Vagina (tissue), 2 donors: ENCODE data around the gene DNAJC6. TPM values are rescaled to one million over a fixed set of nuclear protein-coding genes. Genes with fewer than 3 reads are reported as not detected.

ENCODE experiments used
- DNase-seq, 2 donors: peaks; one replicate each; pipeline ENCODE4 v3.0.0-alpha.2; 2017; ENCODE audit errors: extremely low spot score in 2 of 2
- H3K27ac ChIP-seq: fragments of 200-600 bp; sonication (generic); one replicate; pipeline ENCODE4 v1.5.1; 2019
- H3K27me3 ChIP-seq: fragments of 200-600 bp; sonication (generic); one replicate; pipeline ENCODE4 v1.5.1; 2019
- H3K36me3 ChIP-seq, 2 donors: fragments of 200-600 bp; sonication (generic); one replicate each; pipeline ENCODE4 v1.5.1; 2017 to 2019
- H3K4me1 ChIP-seq: fragments of 200-600 bp; sonication (generic); one replicate; pipeline ENCODE4 v1.5.1; 2019
- H3K4me3 ChIP-seq, 2 donors: fragments of 200-600 bp; sonication (generic); 1 replicate in 1 of 2; 2 replicates in 1 of 2; pipeline ENCODE4 v1.5.1; 2016 to 2019
- H3K9me3 ChIP-seq: fragments of 200-600 bp; sonication (generic); one replicate; pipeline ENCODE4 v1.5.1; 2019
- POLR2A ChIP-seq, 2 donors: fragments of 450-650 bp; IDR thresholded peaks; one replicate each; pipeline ENCODE4 v1.6.1; 2017; ENCODE audit warnings: antibody characterized with exemption in 2 of 2, mild to moderate bottlenecking in 2 of 2, moderate library complexity in 2 of 2
- POLR2AphosphoS5 ChIP-seq, 2 donors: sonication (generic); formaldehyde crosslinking; IDR thresholded peaks; one replicate each; pipeline ENCODE4 v1.9.0; 2017; ENCODE audit warnings: antibody characterized with exemption in 2 of 2, mild to moderate bottlenecking in 2 of 2, low read depth in 1 of 2; ENCODE audit not compliant: insufficient read depth in 1 of 2
- intact Hi-C: fragments of 100-400 bp; cut with DNase I; formaldehyde crosslinking; loops from one replicate; pipeline ENCODE4 v1.15.1; 2023
- total RNA-seq: library from RNA; depleted of rRNA; stranded (reverse); fragments of >200 nt; gene quantifications from one replicate; pipeline ENCODE4 v1.2.3, GENCODE V29; 2016
- TF ChIP-seq, protein P1 (sequence below), 3 experiments: fragments of 450-650 bp in 2 of 3; fragments of 200-600 bp in 1 of 3; sonication (generic) in 1 of 3; IDR thresholded peaks; one replicate each; pipeline ENCODE4 v1.5.1; 2017 to 2019; ENCODE audit warnings: antibody characterized with exemption in 3 of 3, mild to moderate bottlenecking in 2 of 3, moderate library complexity in 2 of 3

The DNAJC6 gene
- total RNA-seq, 1 donor from 2014 or later = 5.6 TPM

- TF ChIP-seq POLR2AphosphoS5 (IDR thresholded peaks at IDR 0.05; ENCODE audit: insufficient read depth in 1 of 2, low read depth in 1 of 2) (no peak), POLR2A (IDR thresholded peaks at IDR 0.05) (no peak)
- TF ChIP-seq, protein P1, sequence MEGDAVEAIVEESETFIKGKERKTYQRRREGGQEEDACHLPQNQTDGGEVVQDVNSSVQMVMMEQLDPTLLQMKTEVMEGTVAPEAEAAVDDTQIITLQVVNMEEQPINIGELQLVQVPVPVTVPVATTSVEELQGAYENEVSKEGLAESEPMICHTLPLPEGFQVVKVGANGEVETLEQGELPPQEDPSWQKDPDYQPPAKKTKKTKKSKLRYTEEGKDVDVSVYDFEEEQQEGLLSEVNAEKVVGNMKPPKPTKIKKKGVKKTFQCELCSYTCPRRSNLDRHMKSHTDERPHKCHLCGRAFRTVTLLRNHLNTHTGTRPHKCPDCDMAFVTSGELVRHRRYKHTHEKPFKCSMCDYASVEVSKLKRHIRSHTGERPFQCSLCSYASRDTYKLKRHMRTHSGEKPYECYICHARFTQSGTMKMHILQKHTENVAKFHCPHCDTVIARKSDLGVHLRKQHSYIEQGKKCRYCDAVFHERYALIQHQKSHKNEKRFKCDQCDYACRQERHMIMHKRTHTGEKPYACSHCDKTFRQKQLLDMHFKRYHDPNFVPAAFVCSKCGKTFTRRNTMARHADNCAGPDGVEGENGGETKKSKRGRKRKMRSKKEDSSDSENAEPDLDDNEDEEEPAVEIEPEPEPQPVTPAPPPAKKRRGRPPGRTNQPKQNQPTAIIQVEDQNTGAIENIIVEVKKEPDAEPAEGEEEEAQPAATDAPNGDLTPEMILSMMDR (IDR thresholded peaks at IDR 0.05) = no peak
- Histone ChIP-seq H3K36me3 (peaks cover 0 to 11% of the 10 kb centered on the region in 2 donors), H3K27me3 (no peaks in the 10 kb centered on the region), H3K27ac (peak overlapping the region; percentile 98), H3K4me3 (peak overlapping the region; percentile 83 to 95), H3K9me3 (no peaks in the 10 kb centered on the region), H3K4me1 (peaks cover 39% of the 10 kb centered on the region)
- intact Hi-C loops = no loop called here
- DNase-seq = no peak
Observed at GRCh38 chr1:65421351-65422025, 112.1 kb downstream of the DNAJC6 start.

DNA sequence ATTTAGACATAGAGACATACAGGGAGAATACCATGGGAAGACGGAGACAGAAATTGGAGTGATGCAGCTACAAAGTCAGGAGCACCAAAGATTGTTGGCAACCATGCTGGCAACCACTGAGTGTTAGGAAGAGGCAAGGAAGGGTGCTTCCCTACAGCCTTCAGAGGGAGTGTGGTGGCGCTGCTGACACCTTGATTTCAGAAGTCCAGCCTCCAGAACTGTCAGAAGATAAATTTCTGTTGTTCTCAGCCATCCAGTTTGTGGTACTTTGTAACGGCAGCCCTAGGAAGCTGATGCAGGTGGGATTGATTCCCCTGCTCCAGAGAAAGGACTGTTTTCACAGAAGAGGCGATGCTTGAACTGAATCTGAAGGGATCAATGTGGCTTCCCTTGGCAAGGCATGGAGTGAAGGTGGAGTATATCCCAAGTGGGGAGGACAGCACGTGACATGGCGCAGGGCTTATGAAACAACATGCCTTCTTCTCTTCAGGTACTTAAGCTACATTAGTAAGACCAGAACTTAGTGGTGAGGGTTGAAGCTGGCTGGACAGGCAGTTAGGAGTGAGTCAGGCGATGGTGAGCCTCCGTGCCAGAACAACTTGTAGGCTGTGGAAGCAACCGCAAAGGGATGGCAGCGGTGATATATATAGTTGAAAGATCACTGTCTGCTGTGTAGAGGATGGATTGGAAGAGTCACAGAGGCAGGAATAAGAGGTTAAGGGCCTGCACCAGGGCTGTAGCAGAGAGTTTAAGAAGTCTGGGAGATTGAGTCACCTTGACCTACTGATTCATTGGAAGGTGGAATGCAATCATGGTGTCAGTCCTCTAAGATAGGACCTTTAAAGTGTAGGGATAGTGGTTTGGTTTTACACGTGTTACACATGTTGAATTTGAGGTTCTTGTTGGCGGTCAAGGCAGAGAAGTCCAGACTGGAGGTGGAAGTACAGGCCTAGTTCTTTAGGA lies 113.2 kb downstream of the DNAJC6 start:
- no peak for DNase-seq
- Histone ChIP-seq H3K9me3 (no peaks in the 10 kb centered on the region), H3K27me3 (no peaks in the 10 kb centered on the region), H3K27ac (peak overlapping the region; percentile 98), H3K36me3 (peaks cover 0 to 22% of the 10 kb centered on the region in 2 donors), H3K4me3 (peak overlapping the region; percentile 83 to 95), H3K4me1 (peaks cover 39% of the 10 kb centered on the region)
- intact Hi-C loops = no loop called here
- TF ChIP-seq, protein P1 (IDR thresholded peaks at IDR 0.05) = no peak
- TF ChIP-seq POLR2AphosphoS5 (IDR thresholded peaks at IDR 0.05; ENCODE audit: insufficient read depth in 1 of 2, low read depth in 1 of 2) (no peak), POLR2A (IDR thresholded peaks at IDR 0.05) (no peak)

- intact Hi-C loops = no loop called here
- Histone ChIP-seq H3K4me3 (no peak overlapping the region), H3K36me3 (peaks cover 0 to 25% of the 10 kb centered on the region in 2 donors), H3K4me1 (peaks cover 39% of the 10 kb centered on the region), H3K27ac (peak overlapping the region; percentile 12), H3K9me3 (no peaks in the 10 kb centered on the region), H3K27me3 (no peaks in the 10 kb centered on the region)
- no peak for DNase-seq
- no peak for TF ChIP-seq POLR2A (IDR thresholded peaks at IDR 0.05)
- peak in 1 of 2 donors; percentile 71 for TF ChIP-seq POLR2AphosphoS5 (IDR thresholded peaks at IDR 0.05; ENCODE audit: insufficient read depth in 1 of 2, low read depth in 1 of 2)
- TF ChIP-seq, protein P1 (IDR thresholded peaks at IDR 0.05) = no peak
Observed at GRCh38 chr1:65423884-65424572, 114.7 kb downstream of the DNAJC6 start.

DNA sequence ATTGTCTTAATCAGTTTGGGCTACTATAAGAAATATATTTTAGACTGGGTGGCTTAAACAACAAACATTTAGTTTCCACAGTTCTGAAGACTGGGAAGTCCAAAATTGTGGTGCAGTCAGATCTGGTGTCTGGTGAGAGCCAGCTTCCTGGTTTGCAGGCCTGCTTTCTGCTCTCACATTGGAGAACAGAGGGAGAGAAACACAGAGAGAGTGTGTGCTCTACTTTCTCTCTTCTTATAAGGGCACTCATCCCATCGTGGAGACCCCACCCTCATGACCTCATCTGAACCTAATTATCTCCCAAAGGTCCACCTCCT lies 115.2 kb downstream of the DNAJC6 start:
- DNase-seq = no peak
- Histone ChIP-seq H3K9me3 (no peaks in the 10 kb centered on the region), H3K36me3 (peaks cover 0 to 28% of the 10 kb centered on the region in 2 donors), H3K27me3 (no peaks in the 10 kb centered on the region), H3K4me3 (no peak overlapping the region), H3K27ac (no peak overlapping the region), H3K4me1 (peaks cover 39% of the 10 kb centered on the region)
- TF ChIP-seq POLR2A (IDR thresholded peaks at IDR 0.05) (no peak), POLR2AphosphoS5 (IDR thresholded peaks at IDR 0.05; ENCODE audit: insufficient read depth in 1 of 2, low read depth in 1 of 2) (no peak)
- TF ChIP-seq, protein P1 (IDR thresholded peaks at IDR 0.05) = no peak
- intact Hi-C loops = no loop called here
